ENCODE data around the gene ADAMTS13. TPM values are rescaled to one million over a fixed set of nuclear protein-coding genes. Genes with fewer than 3 reads are reported as not detected.

The ADAMTS13 gene
- total and polyA plus RNA-seq, 11 donors: 0.64 to 5.8 (median 2.7) TPM

DNA sequence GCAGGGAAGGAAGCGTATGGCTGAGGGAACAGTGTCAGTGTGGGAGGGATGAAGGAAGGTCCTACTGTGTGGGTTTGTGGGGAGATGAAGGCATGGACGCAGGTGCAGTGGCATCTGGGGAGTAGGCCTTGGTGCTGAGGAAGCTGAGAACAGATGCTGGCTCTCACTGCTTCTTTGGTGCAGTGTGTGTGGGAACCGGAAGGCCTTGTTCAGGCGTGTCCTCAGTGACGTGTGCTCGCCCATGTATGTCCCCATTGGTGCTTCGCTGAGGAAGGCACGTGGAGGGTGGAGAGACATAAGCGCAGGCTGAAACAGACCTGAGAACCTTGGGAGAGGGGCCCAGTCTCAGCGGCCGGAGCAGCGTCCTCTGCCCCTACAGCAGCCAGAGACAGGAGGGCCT lies 18.7 kb downstream of the ADAMTS13 start:
- WGBS, 4 donors: 89 to 94% (median 90%) methylated on average over 12 of the region's 12 CpGs
- intact Hi-C loops (cut with DNase I): no loop called here
- Histone ChIP-seq H3K4me1 (no peaks in the 10 kb centered on the region), H3K27me3 (no peaks in the 10 kb centered on the region), H3K36me3 (no peaks in the 10 kb centered on the region), H3K4me3 (no peak overlapping the region), H3K27ac (no peak overlapping the region), H3K9me3 (no peaks in the 10 kb centered on the region)
- no peak for DNase-seq
- no peak for TF ChIP-seq POLR2A (IDR thresholded peaks at IDR 0.05)
- TF ChIP-seq, protein P1, sequence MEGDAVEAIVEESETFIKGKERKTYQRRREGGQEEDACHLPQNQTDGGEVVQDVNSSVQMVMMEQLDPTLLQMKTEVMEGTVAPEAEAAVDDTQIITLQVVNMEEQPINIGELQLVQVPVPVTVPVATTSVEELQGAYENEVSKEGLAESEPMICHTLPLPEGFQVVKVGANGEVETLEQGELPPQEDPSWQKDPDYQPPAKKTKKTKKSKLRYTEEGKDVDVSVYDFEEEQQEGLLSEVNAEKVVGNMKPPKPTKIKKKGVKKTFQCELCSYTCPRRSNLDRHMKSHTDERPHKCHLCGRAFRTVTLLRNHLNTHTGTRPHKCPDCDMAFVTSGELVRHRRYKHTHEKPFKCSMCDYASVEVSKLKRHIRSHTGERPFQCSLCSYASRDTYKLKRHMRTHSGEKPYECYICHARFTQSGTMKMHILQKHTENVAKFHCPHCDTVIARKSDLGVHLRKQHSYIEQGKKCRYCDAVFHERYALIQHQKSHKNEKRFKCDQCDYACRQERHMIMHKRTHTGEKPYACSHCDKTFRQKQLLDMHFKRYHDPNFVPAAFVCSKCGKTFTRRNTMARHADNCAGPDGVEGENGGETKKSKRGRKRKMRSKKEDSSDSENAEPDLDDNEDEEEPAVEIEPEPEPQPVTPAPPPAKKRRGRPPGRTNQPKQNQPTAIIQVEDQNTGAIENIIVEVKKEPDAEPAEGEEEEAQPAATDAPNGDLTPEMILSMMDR (IDR thresholded peaks at IDR 0.05): no peak
- no peak for ATAC-seq

DNA sequence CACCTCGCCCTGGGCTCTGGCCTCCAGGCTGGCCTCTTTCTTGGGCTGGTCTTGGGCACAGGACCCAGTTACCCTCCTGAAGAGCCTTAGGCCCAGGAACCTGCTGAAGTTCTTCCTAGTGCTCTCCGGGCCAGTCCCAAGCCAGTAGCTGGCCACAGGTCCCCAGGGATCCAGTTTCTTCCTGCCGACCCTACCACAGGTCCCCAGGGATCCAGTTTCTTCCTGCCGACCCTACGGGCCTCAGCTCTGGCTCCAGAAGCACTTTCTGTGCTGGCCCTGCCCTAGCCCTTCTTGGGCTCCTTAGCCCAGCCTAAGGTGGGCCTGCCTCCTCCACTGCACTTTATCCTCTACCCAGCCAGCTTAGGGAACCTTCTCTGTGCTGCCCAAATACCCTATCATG lies 19.4 kb downstream of the ADAMTS13 start:
- no peak for DNase-seq
- TF ChIP-seq, protein P1 (IDR thresholded peaks at IDR 0.05): no peak
- TF ChIP-seq POLR2A (IDR thresholded peaks at IDR 0.05): no peak
- Histone ChIP-seq H3K27me3 (no peaks in the 10 kb centered on the region), H3K4me3 (no peak overlapping the region), H3K4me1 (no peaks in the 10 kb centered on the region), H3K9me3 (no peaks in the 10 kb centered on the region), H3K36me3 (no peaks in the 10 kb centered on the region), H3K27ac (no peak overlapping the region)
- WGBS, 4 donors: 45 to 65% (median 54%) methylated on average over 3 to 5 of the region's 5 CpGs
- no peak for ATAC-seq
- intact Hi-C loops (cut with DNase I): no loop called here

DNA sequence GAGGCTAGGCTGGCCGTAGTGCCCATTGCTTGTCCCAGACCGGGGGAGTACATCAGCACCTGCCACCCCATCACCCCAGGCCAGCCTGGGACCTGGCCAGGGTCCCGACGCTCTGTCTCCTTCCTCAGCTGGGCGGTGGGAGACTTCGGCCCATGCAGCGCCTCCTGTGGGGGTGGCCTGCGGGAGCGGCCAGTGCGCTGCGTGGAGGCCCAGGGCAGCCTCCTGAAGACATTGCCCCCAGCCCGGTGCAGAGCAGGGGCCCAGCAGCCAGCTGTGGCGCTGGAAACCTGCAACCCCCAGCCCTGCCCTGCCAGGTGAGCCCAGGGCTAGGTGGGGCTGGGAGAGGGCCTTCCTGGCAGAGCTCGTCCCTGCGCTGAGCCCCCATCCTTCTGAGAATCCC lies 21.1 kb downstream of the ADAMTS13 start:
- intact Hi-C loops (cut with DNase I): no loop called here
- Histone ChIP-seq H3K4me3 (no peak overlapping the region), H3K27me3 (no peaks in the 10 kb centered on the region), H3K9me3 (no peaks in the 10 kb centered on the region), H3K4me1 (no peaks in the 10 kb centered on the region), H3K27ac (no peak overlapping the region), H3K36me3 (no peaks in the 10 kb centered on the region)
- TF ChIP-seq, protein P1 (IDR thresholded peaks at IDR 0.05): no peak
- TF ChIP-seq POLR2A (IDR thresholded peaks at IDR 0.05): no peak
- 92 to 94% (median 93%) methylated on average over 10 to 15 of the region's 15 CpGs; no CpG with 5 or more reads in 1 of the 4 donors for WGBS, 4 donors
- ATAC-seq (no peak), DNase-seq (no peak)

DNA sequence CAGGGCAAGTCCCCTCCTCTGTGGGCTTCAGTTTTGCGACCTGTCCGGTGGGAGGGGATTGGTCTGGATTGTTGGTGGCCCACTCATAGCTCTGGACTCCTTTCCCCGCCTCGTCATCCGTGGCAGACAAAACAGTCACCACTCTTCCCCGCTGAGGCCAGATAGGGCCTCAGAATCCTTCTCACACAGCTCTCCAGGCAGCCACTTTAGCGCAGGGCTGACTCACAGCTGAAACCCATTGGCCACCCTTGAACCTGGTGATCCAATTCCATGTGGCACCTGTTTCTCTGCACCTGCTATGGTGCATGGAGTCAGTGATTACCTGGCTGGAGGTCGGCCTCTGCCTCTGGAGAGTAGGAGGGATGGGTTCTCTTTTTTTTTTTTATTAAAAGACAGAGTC lies 21.8 kb downstream of the ADAMTS13 start:
- WGBS, 4 donors: 79 to 88% (median 84%) methylated on average over 8 of the region's 8 CpGs
- Histone ChIP-seq H3K4me3 (no peak overlapping the region), H3K9me3 (no peaks in the 10 kb centered on the region), H3K27ac (no peak overlapping the region), H3K36me3 (no peaks in the 10 kb centered on the region), H3K4me1 (no peaks in the 10 kb centered on the region), H3K27me3 (no peaks in the 10 kb centered on the region)
- ATAC-seq (no peak), DNase-seq (no peak)
- TF ChIP-seq, protein P1 (IDR thresholded peaks at IDR 0.05): no peak
- no peak for TF ChIP-seq POLR2A (IDR thresholded peaks at IDR 0.05)
- intact Hi-C loops (cut with DNase I): no loop called here

All from heart left ventricle (tissue), 16 donors.